Measurements from ENCODE around the gene MYO16. TPM values are rescaled to one million over a fixed set of nuclear protein-coding genes. Genes with fewer than 3 reads are reported as not detected.

Gene MYO16
- total and polyA plus RNA-seq, 2 experiments from 2014 or later = 0.13 to 0.23 TPM

- WGBS (ENCODE audit: low lambda C conversion rate, missing lambda C conversion rate) = 41% methylated on average over 2 of the region's 2 CpGs
- H3K4me1 ChIP-seq (ENCODE audit: insufficient read depth) = no peaks in the 10 kb centered on the region
- no peak overlapping the region for H3K4me2 ChIP-seq
- no peak for TF ChIP-seq EZH2 (IDR thresholded peaks at IDR 0.05; ENCODE audit: borderline replicate concordance)
- TF ChIP-seq CTCF (IDR thresholded peaks at IDR 0.05; ENCODE audit: poor library complexity) = no peak
- TF ChIP-seq EZH2phosphoT487 (IDR thresholded peaks at IDR 0.05; ENCODE audit: low read depth, severe bottlenecking, unreplicated experiment) = no peak
- H2AFZ ChIP-seq = no peak overlapping the region
- no peaks in the 10 kb centered on the region for H3K9me3 ChIP-seq (ENCODE audit: low read depth)
- no peaks in the 10 kb centered on the region for H3K27me3 ChIP-seq
- no peak overlapping the region for H3K4me3 ChIP-seq
- no peaks in the 10 kb centered on the region for H3K9me2 ChIP-seq (replicated peaks; ENCODE audit: insufficient read depth)
- H3K79me2 ChIP-seq = no peaks in the 10 kb centered on the region
- DNase-seq (ENCODE audit: low spot score) = no peak
- H3K36me3 ChIP-seq (replicated peaks; ENCODE audit: insufficient read depth, low read depth) = no peaks in the 10 kb centered on the region
- H3K27ac ChIP-seq = no peak overlapping the region
- H4K20me1 ChIP-seq (ENCODE audit: insufficient read depth, poor library complexity, severe bottlenecking) = no peaks in the 10 kb centered on the region
These were observed 370.8 kb downstream of the MYO16 start for GRCh38 chr13:109000207-109000606.

GRCh38 chr13:109002934-109003333 is 373.5 kb downstream of the MYO16 start:
- Histone ChIP-seq H3K4me2 (no peak overlapping the region), H3K4me1 (ENCODE audit: insufficient read depth) (no peaks in the 10 kb centered on the region), H3K27me3 (no peaks in the 10 kb centered on the region), H3K36me3 (replicated peaks; ENCODE audit: insufficient read depth, low read depth) (no peaks in the 10 kb centered on the region), H3K9me2 (replicated peaks; ENCODE audit: insufficient read depth) (no peaks in the 10 kb centered on the region), H3K4me3 (no peak overlapping the region), H3K9me3 (ENCODE audit: low read depth) (no peaks in the 10 kb centered on the region), H3K79me2 (no peaks in the 10 kb centered on the region), H3K27ac (no peak overlapping the region), H2AFZ (no peak overlapping the region), H4K20me1 (ENCODE audit: insufficient read depth, poor library complexity, severe bottlenecking) (no peaks in the 10 kb centered on the region)
- TF ChIP-seq EZH2phosphoT487 (IDR thresholded peaks at IDR 0.05; ENCODE audit: low read depth, severe bottlenecking, unreplicated experiment) (no peak), CTCF (IDR thresholded peaks at IDR 0.05; ENCODE audit: poor library complexity) (no peak)
- WGBS (ENCODE audit: low lambda C conversion rate, missing lambda C conversion rate) = 79% methylated on average over 2 of the region's 2 CpGs
- DNase-seq (ENCODE audit: low spot score) = no peak

- DNase-seq (ENCODE audit: low spot score) = no peak
- no peak overlapping the region for H3K4me3 ChIP-seq
- H3K27me3 ChIP-seq = no peaks in the 10 kb centered on the region
- TF ChIP-seq EZH2 (IDR thresholded peaks at IDR 0.05; ENCODE audit: borderline replicate concordance) = no peak
- TF ChIP-seq EZH2phosphoT487 (IDR thresholded peaks at IDR 0.05; ENCODE audit: low read depth, severe bottlenecking, unreplicated experiment) = no peak
- TF ChIP-seq CTCF (IDR thresholded peaks at IDR 0.05; ENCODE audit: poor library complexity) = no peak
- H3K36me3 ChIP-seq (replicated peaks; ENCODE audit: insufficient read depth, low read depth) = no peaks in the 10 kb centered on the region
- H3K79me2 ChIP-seq = no peaks in the 10 kb centered on the region
- no peak overlapping the region for H3K27ac ChIP-seq
- H3K9me3 ChIP-seq (ENCODE audit: low read depth) = no peaks in the 10 kb centered on the region
- no peak overlapping the region for H3K4me2 ChIP-seq
- no peaks in the 10 kb centered on the region for H4K20me1 ChIP-seq (ENCODE audit: insufficient read depth, poor library complexity, severe bottlenecking)
- H3K9me2 ChIP-seq (replicated peaks; ENCODE audit: insufficient read depth) = no peaks in the 10 kb centered on the region
- H3K4me1 ChIP-seq (ENCODE audit: insufficient read depth) = no peaks in the 10 kb centered on the region
- no peak overlapping the region for H2AFZ ChIP-seq
- 79% methylated on average over 3 of the region's 3 CpGs for WGBS (ENCODE audit: low lambda C conversion rate, missing lambda C conversion rate)
These were observed 378.5 kb downstream of the MYO16 start for GRCh38 chr13:109007946-109008345.

- H3K4me1 ChIP-seq (ENCODE audit: insufficient read depth) = no peaks in the 10 kb centered on the region
- no peak for DNase-seq (ENCODE audit: low spot score)
- no peak overlapping the region for H3K27ac ChIP-seq
- H3K4me3 ChIP-seq = no peak overlapping the region
- H4K20me1 ChIP-seq (ENCODE audit: insufficient read depth, poor library complexity, severe bottlenecking) = no peaks in the 10 kb centered on the region
- H2AFZ ChIP-seq = no peak overlapping the region
- WGBS (ENCODE audit: low lambda C conversion rate, missing lambda C conversion rate) = 78% methylated on average over 4 of the region's 4 CpGs
- no peaks in the 10 kb centered on the region for H3K27me3 ChIP-seq
- H3K9me2 ChIP-seq (replicated peaks; ENCODE audit: insufficient read depth) = no peaks in the 10 kb centered on the region
- no peaks in the 10 kb centered on the region for H3K36me3 ChIP-seq (replicated peaks; ENCODE audit: insufficient read depth, low read depth)
- no peaks in the 10 kb centered on the region for H3K79me2 ChIP-seq
- no peak for TF ChIP-seq EZH2phosphoT487 (IDR thresholded peaks at IDR 0.05; ENCODE audit: low read depth, severe bottlenecking, unreplicated experiment)
- TF ChIP-seq EZH2 (IDR thresholded peaks at IDR 0.05; ENCODE audit: borderline replicate concordance) = no peak
- no peak for TF ChIP-seq CTCF (IDR thresholded peaks at IDR 0.05; ENCODE audit: poor library complexity)
- H3K4me2 ChIP-seq = no peak overlapping the region
- no peaks in the 10 kb centered on the region for H3K9me3 ChIP-seq (ENCODE audit: low read depth)
These were observed 380.3 kb downstream of the MYO16 start for GRCh38 chr13:109009756-109010155.

All from hepatocyte (in vitro differentiated cells).